SW480 (cell line): ENCODE results near the gene HECW1.
"Not testable (repeated sequence)": the region's sequence is repeated elsewhere in the genome, so short reads cannot be mapped to it uniquely, and the experiment has no call there.

Source experiments
- DNase-seq: peaks from one replicate; pipeline ENCODE4 v3.0.0-alpha.2; 2016; ENCODE audit warnings: low spot score

The HECW1 gene

GRCh38 chr7:43112941-43113621 is 634 bp downstream of the HECW1 start:
- DNase-seq: no peak

- DNase-seq: no peak
Measured at GRCh38 chr7:43113622-43114457, 1.4 kb downstream of the HECW1 start.

DNA sequence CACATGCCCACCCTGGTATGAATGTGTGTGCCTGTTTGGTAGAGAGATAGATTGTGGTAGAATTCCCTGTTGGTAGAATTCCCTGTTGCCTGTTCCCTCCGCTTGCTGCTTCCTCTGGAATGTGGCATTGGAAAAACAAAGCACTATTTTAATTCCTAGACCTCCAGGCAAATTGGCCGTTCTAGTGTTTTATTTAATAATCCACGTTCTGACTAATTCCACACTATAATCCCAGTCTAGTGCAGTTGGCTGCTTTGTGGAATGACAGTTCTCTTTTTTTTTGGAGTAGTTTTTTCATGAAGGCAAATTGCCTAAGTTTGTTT is 2.0 kb downstream of the HECW1 start:
- DNase-seq: no peak

DNA sequence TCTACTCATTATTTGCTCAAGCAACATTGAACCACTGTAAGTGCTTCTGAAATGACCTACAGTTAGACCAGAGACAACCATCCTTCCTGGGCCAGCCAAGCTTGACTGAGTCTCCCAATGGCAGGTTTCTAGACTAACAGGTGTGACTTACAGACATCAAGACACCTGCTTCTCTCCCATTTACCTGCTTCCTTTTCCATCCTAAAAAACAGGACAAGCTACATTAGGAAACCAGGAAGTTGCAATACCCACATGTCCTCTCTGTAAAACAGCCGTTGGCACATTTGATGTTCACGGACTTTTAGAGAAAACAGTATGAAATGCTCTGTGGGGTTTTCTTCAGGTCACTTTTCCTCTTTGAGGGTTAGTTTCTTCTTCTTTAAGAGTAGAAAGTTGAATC is 4.0 kb downstream of the HECW1 start:
- DNase-seq: no peak

- no peak for DNase-seq
Measured at GRCh38 chr7:43117095-43117494, 4.6 kb downstream of the HECW1 start.

DNA sequence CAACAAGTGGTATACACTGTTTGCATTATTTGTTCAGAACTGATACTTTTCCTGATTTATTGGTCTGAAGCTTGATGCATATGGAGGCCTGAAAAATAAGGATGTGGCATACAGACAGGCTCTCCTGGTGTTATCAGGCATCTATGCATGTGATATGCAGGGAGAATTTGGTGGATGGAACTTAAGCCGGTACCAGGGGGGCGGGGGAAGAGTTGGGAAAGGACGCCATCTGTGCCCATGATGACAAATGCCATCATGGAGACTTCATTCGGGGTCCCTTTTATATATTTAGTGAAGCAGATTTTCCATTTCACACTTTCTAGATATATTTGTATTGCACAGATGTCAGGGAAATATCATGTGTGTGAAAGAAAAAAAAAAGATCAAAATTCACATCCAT is 5.4 kb downstream of the HECW1 start:
- DNase-seq: no peak

DNA sequence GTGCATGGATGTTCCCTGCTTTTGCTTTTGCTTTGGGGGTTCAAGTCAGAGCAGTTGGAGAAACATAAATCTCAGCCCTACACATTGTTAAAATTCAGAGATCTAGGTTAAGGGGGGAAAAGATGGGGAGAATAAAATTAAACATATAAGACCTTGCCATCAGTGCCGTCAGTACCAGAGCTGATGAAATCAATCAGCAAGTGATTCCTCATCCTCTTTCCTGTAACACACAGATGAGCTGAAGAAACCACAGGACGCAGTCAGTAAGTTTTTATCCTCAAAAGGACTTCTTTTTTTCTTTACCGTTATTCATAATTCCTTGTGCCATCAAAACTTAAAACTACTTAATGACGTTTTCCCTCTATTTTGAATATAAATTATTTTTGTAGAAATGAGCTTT is 5.9 kb downstream of the HECW1 start:
- DNase-seq: no peak

GRCh38 chr7:43119371-43120075 is 7.1 kb downstream of the HECW1 start:
- DNase-seq: no peak

- no peak for DNase-seq
Measured at GRCh38 chr7:43121973-43122372, 9.5 kb downstream of the HECW1 start.

- no peak for DNase-seq
Measured at GRCh38 chr7:43123457-43123856, 11.0 kb downstream of the HECW1 start.

DNA sequence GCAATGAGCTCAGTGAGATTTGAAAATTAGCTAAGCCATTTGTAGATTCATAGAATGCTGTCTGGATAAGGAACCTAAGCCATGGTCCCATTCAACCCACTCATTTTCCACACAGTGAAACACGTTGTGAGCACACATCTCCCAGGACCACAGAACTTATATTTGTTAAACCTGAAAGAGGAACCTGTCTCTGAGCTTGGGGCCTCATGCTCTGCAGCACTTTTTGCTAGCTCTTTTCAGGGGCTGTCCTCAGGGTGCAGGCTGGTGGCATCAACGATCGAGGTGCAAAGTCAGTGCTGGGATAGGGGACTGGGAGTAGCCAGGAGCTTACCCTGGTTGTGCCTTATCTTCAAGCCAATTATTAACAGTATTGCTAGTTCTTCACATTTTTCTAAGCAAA is 11.9 kb downstream of the HECW1 start:
- DNase-seq: no peak

DNA sequence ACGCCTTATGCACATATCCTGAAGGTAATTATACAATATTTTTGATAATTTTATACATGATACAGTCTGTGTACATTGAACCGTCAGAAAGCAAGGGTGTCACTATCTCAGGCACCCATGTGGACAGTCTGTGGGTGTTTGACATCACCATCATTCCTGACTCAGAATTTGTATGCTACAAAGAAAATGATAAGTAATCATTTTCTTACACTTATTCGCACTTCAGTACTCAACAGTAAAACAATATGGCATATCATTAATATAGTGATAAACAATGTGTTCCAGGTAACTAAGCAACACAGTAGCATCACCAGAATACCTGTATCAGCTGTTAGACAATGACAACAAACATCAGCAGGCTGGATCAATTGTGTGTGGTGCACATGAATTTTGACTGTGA is 17.9 kb downstream of the HECW1 start:
- no peak for DNase-seq

GRCh38 chr7:43135129-43135528 is 22.7 kb downstream of the HECW1 start:
- DNase-seq: peak; percentile 32

DNA sequence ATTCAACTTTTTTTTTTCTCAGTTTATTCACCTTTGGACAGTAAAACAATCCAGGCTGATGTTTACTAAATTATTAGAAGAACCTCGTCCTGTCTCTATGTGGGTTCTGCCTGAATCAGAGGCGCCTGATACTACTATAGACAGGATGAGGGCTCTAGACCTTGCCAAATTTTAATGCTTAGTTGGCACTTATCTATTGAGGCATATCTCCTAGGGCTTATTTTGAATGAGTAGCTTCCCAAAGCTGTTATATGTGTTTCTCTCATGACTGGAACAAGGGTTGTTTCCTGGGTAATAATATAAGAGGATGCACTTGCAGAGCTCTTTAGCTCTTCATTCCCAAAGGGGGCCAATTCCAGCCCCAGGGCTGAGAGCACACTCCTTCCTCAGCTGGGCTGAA is 23.6 kb downstream of the HECW1 start:
- no peak for DNase-seq

GRCh38 chr7:43137121-43137744 is 24.8 kb downstream of the HECW1 start:
- DNase-seq: not testable (repeated sequence)

- DNase-seq: no peak
Measured at GRCh38 chr7:43137811-43138210, 25.4 kb downstream of the HECW1 start.

DNA sequence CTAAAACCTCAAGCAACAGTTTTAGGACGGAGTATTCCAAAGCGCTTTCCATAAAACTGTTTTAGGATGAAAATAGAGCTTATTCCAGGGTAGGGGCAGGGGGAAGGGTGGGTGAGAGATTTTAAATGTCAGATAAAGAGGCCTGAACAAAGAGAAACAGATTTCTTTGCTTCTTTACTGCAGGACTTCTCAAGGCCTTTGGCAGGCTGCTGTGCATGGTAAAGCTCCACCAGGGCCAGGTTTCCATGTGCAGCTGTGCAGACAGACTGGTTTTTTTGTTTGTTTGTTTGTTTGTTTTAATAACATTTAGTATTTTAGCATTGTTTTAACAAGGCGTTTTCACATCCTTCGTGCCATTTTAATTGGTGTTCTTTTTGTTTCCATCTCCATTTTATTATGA is 26.3 kb downstream of the HECW1 start:
- DNase-seq: no peak

DNA sequence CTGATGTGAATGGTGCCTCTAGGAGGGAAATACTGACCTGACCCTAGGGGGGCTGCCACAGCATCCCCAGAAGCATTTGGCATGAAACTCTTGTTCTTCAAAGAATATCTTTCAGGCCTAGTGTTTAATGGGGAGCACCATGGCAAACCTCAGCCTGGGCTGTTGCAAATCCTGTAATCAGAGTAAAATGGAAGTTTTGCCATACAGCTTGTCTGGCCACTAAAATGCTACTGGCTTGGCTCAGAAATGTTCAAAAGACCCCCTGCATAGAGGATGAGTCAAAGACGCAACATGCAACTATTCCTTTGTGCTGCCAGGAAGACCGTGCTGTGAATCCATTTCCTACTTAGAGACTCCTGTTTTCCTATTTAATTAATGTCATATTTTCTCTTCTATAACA is 26.7 kb downstream of the HECW1 start:
- no peak for DNase-seq

DNA sequence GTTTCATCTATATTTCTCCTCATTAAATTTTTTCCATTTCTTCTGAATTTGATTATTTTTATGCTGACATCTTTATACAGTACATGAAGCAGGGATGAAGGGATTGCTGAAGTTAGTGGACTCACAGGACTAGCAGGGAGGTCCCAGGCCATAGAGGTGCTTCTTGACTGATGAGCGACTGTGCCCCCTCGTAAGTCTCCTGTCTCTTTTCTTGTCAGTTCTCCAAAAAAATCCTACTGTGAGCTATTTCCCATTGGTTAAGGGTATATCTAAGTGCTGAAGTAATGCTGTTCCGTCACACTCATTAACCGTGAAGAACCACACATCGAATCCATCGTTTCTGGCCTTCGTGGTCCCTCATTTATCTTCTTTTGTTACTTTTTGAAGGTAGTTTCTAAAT is 27.7 kb downstream of the HECW1 start:
- DNase-seq: no peak

GRCh38 chr7:43141091-43141490 is 28.6 kb downstream of the HECW1 start:
- DNase-seq: peak; percentile 34

DNA sequence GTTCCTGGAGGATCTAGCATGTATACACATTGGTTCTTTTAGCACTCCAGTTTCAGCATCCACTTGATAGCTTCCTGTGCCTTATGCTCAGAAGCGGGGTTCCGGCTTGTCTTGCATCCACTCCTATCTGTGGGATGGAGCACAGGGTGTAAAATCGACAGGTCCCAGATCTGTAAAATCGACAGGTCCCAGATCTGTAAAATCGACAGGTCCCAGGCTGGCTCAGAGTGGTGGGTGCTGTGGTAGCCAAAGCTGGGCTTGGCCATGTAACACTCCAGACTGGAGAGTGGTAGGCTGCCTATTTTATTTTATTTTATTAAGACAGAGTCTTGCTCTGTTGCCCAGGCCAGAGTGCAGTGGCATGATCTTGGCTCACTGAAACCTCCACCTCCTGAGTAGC is 30.3 kb downstream of the HECW1 start:
- no peak for DNase-seq

DNA sequence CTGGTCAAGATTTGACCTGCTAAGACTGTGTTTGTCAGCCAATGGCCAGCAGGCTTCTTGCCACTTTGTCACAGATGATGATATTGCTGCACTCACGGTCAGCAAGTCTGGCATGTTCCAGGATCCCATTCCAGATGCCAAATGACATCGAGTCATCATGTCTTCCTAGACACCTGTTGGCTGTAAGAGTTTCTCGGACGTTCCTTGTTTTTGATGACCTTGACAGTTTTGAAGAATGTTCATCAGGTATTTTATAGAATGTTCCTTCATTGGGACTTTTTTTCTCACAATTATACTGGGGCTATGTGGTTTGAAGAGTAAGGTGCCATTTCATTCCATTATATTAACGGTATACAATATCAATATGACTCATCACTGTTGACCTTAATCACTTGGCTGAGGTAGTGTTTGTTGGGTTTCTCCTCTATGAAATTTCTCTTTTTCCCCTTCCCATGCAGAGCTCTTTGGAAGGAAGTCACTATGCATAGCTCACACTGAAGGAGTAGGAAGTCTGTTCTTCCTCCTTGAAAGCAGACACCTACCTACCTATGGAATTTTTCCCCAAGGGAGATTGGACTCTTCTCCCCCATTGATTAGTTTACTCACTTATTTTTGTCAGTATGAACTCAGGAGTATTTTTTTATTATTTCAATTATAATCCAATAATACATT is 31.6 kb downstream of the HECW1 start:
- no peak for DNase-seq
